NCI-H1436 (cell line): ENCODE data around the gene CENPN.

Experiments used
- DNase-seq: peaks from one replicate; lab custom pipeline; 2025; lab: John Stamatoyannopoulos, UW

The CENPN gene

GRCh38 chr16:81006813-81007695, at the start of gene CENPN, which contains the start of gene CMC2:
CENPN (plus strand) TSS chr16:81007214; CDS start chr16:81011940, 4,726 bp downstream.
CMC2 (minus strand) TSS chr16:81006885; CDS start chr16:80997394, 9,491 bp downstream.
- peak; percentile 94 for DNase-seq

DNA sequence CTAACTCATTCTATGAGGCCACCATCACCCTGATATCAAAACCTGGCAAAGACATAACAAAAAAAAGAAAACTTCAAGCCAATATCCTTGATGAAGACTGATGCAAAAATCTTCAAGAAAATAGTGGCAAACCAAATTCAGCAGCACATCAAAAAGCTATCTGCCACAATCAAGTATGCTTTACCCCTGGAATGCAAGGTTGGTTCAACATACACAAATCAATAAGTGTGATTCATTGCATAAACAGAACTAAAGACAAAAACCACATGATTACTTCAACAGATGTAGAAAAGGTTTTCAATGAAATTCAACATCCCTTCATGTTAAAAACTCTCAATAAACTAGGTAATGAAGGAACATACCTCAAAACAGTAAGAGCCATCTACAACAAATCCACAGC, 48.7 kb upstream of the CENPN start:
- DNase-seq = no peak

DNA sequence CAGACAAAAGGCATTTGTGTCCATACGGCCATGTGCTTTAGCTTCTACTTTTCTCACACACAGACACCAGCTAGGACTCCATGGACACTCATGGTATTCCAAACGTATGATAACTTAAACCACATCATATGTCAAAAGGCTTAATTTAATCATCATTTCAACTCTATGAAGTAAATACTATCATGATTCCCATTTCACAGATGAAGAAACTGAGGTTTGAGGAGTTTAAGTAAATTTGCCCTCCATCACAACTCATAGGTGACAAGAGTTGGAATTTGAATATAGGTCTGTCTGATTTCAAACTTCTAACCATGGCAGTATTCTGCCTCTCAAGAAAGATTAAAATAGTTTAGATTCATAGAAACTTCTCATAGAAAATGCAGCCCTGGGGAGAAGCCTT, 44.1 kb upstream of the CENPN start:
- no peak for DNase-seq

DNA sequence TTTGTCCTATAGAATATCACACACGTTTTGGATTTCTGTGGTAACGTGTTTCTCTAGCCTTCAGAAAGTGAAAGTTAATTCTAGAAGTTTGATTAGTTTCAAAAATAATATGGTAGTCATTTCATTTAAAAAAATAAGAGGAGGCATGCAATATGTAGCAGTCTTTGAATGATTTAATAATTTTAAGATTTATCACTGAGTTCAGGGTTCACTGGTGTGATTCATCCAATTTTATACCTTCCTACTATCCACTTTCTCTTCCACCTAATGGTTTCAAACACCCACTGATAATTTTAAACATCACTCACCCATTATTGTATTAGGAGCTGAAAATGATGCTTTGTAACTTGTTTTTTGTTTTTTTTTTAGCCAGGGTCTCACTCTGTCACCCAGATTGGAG, 42.7 kb upstream of the CENPN start:
- DNase-seq = no peak

DNA sequence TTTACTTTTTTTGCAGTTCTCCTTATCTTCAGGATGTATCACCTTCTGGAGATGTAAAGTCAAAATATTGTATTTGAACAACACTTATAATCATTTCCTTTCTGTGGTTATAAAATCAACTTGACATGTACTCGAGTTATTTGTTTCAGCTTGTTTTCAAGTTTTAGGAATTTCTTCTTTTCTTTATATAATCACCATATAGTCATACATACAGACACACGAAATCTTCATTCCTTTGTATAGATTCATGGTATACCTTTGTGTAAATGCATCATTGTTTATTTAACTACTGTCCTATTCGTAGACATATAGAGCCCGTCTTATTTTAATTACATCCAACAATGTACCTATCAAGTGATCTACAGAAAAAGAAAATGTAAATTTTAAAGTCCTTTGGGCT, 40.4 kb upstream of the CENPN start:
- no peak for DNase-seq

DNA sequence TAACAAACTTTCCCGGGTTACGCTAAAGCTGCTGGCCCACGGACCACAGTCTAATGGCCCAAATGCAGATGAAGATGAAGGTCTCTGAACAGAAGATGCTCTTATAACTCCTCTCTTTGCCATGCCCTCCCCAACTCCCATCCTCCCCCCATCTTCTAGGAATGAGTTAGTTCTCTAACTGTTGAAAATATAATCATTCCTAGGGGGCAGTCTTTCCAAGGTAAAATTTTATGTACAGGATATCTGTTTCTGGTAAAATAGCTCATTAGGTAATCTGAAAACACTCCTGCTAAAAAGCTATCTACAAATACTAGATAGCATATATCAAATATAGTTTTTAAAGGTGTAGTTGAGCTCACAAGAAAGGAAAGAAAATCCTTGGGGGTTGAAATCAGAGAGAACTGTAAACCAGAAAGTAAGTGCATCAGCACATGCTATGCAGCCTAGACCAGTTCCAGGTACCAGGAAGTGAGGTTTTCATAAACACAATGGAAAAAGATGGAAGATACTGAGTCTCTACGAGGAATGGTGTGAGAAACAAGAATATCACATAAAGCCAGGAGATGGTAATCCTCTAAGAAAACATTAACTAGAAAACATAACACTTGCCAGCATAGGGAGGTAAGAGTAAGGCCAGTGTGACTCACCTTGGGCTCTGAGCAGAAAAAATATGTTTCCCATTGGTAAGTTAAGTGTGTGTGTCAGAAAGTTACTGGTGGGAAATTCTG, 38.5 kb upstream of the CENPN start:
- DNase-seq = no peak

DNA sequence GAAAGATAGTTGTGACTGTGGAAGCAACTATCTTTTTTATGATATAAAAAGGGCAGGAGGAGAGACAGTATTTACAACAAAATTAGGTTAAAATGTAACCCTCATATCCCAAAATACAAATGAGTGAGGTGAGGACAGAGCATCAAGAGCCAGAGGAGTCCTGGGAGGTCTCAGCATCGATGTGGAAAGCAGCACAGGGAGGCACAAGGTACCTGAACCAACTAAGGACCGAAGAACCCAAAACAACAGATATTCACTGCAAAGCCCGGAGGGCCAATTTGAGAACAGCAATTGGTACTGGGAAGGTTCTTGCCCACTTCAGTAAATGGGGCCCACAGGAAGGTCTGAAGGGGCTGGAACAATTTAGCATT, 37.9 kb upstream of the CENPN start:
- DNase-seq = no peak

DNA sequence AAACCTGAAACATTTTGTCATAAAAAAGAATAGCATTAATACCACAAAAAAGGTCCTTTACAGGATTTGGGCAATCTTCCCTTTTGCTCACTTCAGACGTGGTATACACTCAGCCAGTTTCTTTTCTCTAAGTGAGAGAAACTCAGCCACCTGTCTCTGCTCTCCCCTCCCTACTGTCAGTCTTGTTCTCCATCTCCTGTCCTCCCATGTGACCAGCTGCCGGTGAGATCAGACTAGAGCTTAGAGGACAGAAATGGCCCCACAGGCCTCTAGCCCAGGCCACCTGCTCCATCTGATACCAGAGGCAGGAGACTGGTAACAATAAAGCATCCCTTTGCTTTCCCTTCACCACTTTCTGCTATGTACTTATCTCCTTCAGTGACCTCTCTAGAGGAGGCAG, 35.2 kb upstream of the CENPN start:
- no peak for DNase-seq

- DNase-seq = no peak
Measured at GRCh38 chr16:80972611-80973010, 34.4 kb upstream of the CENPN start.

DNA sequence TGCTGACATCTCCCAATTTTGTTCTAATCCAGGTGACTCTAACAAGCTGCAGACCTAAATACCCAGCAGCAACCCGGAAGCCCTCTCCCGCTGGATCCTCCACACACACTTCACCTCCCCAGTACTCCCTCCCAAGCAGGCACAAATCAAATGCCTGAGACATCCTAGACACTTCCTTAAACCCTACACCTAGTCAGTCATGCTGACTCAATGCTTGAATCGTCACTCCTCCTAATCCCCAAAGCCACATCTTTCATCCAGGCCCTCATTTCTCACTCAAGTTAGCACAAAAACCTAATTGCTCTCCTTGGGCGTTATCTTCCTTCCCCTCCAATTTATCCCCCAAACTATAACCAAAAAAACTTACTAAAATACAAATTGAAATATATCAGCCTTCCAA, 33.0 kb upstream of the CENPN start:
- no peak for DNase-seq

GRCh38 chr16:80974649-80975376, 32.2 kb upstream of the CENPN start:
- DNase-seq = no peak

GRCh38 chr16:80976946-80977345, 30.1 kb upstream of the CENPN start:
- DNase-seq = no peak

GRCh38 chr16:80981103-80981502, 25.9 kb upstream of the CENPN start:
- no peak for DNase-seq

GRCh38 chr16:80982646-80983045, 24.4 kb upstream of the CENPN start:
- no peak for DNase-seq

GRCh38 chr16:80984124-80984892, 22.7 kb upstream of the CENPN start:
- no peak for DNase-seq

DNA sequence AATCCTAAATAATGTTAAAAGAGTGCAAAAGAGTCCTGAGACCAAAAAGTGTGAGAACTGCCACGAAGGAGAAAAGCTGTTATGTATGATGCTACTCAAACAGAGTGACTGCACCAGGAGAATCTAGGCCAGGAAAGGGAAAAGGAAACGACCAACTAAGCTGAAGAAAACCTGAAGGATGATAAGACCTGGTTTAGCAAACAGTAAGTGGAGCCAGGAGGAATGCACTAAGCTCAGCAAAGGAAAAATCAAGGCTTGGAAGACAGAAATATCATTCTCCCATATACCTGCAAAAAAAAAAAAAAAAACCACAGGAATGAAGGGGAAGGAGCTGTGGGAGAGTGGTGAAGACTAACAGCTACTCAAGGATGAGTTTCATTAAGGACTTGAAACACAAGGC, 21.4 kb upstream of the CENPN start:
- DNase-seq = no peak

DNA sequence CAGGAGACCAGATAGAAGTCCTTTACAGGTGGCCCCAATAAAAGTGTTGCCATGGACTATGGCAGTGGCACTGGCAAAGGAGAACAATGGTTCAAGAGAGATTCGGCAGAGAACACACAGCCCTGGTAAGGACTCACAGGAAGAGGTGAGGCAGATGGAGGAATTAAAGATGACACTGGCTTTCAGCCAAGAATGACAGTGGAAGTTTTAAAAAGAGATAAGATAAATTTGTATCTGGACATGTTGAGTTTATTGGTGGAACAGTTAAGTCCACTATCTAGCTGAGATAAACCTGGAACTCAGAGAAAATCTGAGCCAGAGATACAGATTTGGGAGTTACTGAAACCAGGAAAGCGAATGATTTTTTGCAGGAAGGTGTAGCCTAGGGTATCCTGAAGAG, 20.5 kb upstream of the CENPN start:
- no peak for DNase-seq

DNA sequence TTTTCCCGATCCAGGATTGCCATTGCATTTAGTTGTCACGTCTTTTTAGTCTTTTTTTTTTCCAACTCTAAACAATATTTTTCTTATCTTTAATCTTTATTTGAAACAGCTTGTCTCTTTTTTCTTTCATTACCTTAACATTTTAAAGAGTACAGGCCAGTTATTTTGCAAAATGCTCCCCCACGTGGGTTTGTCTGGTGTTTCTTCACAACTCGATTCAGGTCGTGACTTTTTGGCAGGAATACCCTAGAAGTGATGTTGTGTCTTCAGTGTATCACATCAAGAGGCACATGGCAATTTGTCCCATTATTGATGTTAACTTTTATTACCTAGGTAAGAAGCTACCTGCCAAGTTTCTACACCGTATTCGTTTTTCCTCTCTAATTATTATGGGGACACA, 18.3 kb upstream of the CENPN start:
- DNase-seq = no peak

GRCh38 chr16:80989801-80990200, 17.2 kb upstream of the CENPN start:
- DNase-seq = no peak

- no peak for DNase-seq
Measured at GRCh38 chr16:80990577-80990976, 16.4 kb upstream of the CENPN start.

DNA sequence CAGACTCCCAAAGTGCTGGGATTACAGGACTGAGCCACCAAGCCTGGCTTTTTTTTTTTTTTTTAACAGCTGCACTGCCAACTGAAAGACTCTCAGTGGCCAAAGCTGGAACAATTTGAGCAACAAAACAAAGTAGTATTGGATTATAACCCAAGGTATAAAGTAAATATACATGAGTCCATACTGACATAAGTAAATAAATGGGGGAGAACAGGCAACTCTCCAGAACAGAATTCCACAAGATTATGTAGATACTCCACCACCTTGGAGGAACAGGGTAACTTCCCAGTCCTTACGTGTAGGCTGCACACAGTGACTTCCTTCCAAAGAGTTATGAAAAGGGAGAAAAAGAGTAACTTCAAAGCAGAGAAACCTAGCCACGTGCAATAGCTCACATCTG, 16.0 kb upstream of the CENPN start:
- DNase-seq = no peak
